Keratinocyte (primary cell): ENCODE results near the gene TMEM131.

Source experiments
- EZH2 ChIP-seq: IDR thresholded peaks from one replicate; pipeline ENCODE4 v1.6.1; 2012; ENCODE audit warnings: inconsistent platforms, mild to moderate bottlenecking, low read length, moderate library complexity
- TF ChIP-seq, protein P1 (sequence below), 3 experiments: IDR thresholded peaks in 1 of 3; conservative IDR thresholded peaks in 1 of 3; optimal IDR thresholded peaks in 1 of 3; 2 replicates in 2 of 3; 3 replicates in 1 of 3; pipeline versions ENCODE3 to v1.5.1; 2011; ENCODE audit warnings: low read length in 3 of 3, mild to moderate bottlenecking in 3 of 3, moderate library complexity in 2 of 3, control low read depth in 1 of 3, inconsistent platforms in 1 of 3; ENCODE audit not compliant: insufficient read depth in 2 of 3; ENCODE audit errors: extremely low read depth in 1 of 3

- TF ChIP-seq, protein P1, sequence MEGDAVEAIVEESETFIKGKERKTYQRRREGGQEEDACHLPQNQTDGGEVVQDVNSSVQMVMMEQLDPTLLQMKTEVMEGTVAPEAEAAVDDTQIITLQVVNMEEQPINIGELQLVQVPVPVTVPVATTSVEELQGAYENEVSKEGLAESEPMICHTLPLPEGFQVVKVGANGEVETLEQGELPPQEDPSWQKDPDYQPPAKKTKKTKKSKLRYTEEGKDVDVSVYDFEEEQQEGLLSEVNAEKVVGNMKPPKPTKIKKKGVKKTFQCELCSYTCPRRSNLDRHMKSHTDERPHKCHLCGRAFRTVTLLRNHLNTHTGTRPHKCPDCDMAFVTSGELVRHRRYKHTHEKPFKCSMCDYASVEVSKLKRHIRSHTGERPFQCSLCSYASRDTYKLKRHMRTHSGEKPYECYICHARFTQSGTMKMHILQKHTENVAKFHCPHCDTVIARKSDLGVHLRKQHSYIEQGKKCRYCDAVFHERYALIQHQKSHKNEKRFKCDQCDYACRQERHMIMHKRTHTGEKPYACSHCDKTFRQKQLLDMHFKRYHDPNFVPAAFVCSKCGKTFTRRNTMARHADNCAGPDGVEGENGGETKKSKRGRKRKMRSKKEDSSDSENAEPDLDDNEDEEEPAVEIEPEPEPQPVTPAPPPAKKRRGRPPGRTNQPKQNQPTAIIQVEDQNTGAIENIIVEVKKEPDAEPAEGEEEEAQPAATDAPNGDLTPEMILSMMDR (optimal IDR thresholded peaks at IDR 0.05 in 1 of 3, IDR thresholded peaks at IDR 0.05 in 1 of 3, conservative IDR thresholded peaks at IDR 0.05 in 1 of 3; ENCODE audit: extremely low read depth in 1 of 3, insufficient read depth in 2 of 3, low read length in 3 of 3), result no peak
- TF ChIP-seq EZH2, result no peak
Observed at GRCh38 chr2:97970293-97971060, 25.3 kb downstream of the TMEM131 start.
